ENCODE data around the gene BLID.
A peak's percentile ranks its signal among the peaks of the same experiment; 100 is the strongest.

Gene BLID

DNA sequence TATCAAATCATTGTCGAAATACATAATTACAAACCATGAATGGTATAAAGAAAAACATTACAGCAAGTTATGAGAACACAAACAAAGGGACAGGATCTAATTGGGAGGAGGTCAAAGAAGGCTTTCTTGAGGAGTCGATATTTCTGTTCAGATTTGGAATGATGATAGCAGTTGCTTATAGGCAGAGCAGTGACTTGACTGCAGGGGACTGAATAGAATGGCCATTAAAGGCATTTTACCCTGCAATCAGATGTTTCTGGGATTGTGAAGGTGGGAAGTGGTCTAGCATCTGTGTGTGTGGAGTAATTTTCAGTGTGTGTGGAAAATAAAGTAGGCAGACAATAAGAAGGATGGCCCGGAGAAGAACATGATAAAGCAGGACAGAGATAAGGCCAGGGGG lies 41.0 kb downstream of the BLID start:
- DNase-seq (ENCODE audit: low spot score in 2 of 2) = no peak
- Histone ChIP-seq H3K4me1 (peaks cover 13% of the 10 kb centered on the region), H3K36me3 (replicated peaks) (no peaks in the 10 kb centered on the region), H3K4me3 (no peak overlapping the region), H3K9me3 (no peaks in the 10 kb centered on the region), H3K27me3 (ENCODE audit: low read depth) (peaks cover 9% of the 10 kb centered on the region)
- in situ Hi-C loops (cut with MboI; ENCODE audit: low sequenced_read_pairs) = no loop called here

DNA sequence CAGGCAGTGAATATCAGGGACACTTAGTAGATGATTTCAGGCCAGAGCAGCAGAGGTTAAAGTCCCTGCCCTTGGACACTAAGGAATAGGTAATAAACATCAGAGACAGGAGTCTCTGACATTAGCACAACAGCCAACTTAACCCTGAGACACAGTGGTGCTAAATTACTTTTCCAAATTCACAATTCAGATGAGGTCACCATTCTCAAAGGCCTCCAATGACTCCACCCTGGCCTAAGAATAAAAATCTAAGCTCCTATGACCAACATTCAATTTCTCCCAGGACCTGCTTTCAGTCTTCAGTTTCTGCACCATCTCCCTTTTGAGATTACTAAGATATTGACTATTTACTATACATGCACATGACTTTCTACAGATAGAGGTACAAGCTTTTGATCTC lies 42.0 kb downstream of the BLID start:
- Histone ChIP-seq H3K9me3 (no peaks in the 10 kb centered on the region), H3K36me3 (replicated peaks) (no peaks in the 10 kb centered on the region), H3K27me3 (ENCODE audit: low read depth) (peaks cover 9% of the 10 kb centered on the region), H3K4me3 (no peak overlapping the region), H3K4me1 (peaks cover 18% of the 10 kb centered on the region)
- no peak for DNase-seq (ENCODE audit: low spot score in 2 of 2)
- in situ Hi-C loops (cut with MboI; ENCODE audit: low sequenced_read_pairs) = no loop called here

DNA sequence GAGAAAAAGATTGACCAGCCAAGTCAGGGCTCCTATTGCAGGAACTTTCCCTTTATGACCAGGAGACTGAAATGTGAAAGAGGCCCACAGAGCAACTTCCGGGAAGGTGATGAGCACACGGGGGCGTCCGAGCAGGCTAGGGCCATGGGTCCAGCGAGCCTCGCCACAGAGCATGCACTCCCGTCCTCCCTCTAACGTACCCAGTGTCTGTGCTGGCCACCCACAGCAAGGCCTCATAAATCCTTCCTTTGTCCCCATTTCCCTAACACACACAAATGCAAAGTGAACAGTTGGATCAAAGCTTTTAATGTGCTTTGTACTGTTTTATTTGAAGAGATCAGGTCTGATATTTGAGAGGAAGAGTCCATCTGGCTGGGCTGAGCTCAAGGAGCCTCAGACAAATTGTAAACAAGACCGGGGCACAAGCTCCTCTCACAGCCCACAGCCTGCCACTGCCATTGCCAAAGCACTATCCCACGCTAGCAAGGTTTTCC lies 44.3 kb downstream of the BLID start:
- DNase-seq (ENCODE audit: low spot score in 2 of 2) = peak; percentile 49 to 59
- Histone ChIP-seq H3K4me1 (peaks cover 18% of the 10 kb centered on the region), H3K36me3 (replicated peaks) (no peaks in the 10 kb centered on the region)

DNA sequence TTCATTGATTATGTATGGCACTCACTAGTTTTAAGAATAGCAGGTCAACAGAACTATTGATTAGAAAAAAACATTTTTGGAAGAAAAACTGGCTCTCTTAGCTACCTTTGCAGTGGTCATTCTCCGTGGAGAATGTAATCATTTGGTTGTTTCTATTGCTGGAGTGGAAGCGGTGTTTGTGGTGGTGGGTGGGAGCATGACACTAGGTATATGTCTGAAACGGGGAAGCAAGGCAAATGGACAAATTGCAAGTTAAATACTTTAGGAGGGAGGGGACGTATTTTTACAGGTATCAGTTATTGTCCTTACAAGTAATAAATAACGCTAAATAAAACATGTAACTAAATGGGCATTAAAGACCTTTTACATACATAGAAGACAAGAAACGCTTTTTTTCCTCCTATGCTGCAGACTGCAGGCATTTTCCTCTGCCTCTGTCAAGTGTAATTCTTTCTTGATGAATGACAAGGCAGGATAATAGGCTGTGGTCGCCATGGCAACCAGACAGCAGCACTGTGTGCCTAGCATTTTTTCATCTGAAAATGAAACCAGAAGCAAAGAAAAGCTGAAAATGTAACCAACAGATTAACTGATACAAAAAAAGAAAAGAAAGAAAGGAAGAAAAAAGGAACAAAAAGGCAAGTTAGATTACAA lies 46.2 kb downstream of the BLID start:
- no peak overlapping the region for H3K4me3 ChIP-seq
- H3K4me1 ChIP-seq = peaks cover 18% of the 10 kb centered on the region
- peak; percentile 82 to 91 for DNase-seq (ENCODE audit: low spot score in 2 of 2)
- peaks cover 6% of the 10 kb centered on the region for H3K27me3 ChIP-seq (ENCODE audit: low read depth)
- no peaks in the 10 kb centered on the region for H3K9me3 ChIP-seq
- H3K36me3 ChIP-seq (replicated peaks) = no peaks in the 10 kb centered on the region
- in situ Hi-C loops (cut with MboI; ENCODE audit: low sequenced_read_pairs) = no loop called here

More for the DNA sequence above, 44.3 kb downstream of the BLID start:
- no peaks in the 10 kb centered on the region for H3K9me3 ChIP-seq
- in situ Hi-C loops (cut with MboI; ENCODE audit: low sequenced_read_pairs) = no loop called here
- peaks cover 8% of the 10 kb centered on the region for H3K27me3 ChIP-seq (ENCODE audit: low read depth)
- no peak overlapping the region for H3K4me3 ChIP-seq

DNA sequence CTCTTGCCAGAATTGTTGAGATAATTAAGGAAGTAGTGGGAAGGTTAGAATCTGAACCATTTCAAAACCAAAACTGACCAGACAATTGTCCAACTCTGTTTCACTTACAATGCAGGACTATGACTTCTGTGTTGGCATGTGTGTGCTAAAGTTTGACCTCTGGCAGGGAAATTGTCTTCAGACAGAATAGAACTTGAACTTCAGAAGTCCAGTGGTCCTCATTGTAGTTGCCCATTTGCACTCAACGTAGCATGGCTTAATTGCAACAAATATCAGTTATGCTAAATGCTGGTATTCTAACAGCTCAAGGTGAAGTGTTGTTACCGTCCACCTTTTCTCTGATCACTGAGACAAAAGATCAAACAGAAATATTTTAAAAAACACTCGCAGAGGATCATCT lies 47.2 kb downstream of the BLID start:
- in situ Hi-C loops (cut with MboI; ENCODE audit: low sequenced_read_pairs) = no loop called here

DNA sequence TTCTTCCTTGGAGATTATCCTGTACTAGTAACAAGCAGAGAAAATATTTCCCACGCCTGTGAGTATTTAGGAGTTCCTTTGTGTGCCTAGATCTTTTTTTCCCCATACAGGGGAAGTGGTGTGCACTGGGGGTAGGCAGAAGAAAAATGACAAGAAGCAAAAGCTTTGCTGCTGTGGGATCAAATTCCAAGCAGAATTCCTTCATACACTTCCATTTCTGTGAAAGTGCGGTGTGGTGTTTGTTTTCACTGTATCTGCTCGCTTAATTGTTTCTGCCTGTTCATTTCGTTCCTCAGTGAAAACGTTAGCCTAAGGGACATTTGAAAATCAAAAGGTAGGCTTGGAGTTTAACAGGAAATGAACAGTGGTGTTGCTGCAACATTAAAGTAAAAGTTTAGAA lies 47.9 kb downstream of the BLID start:
- no peak for DNase-seq (ENCODE audit: low spot score in 2 of 2)
- Histone ChIP-seq H3K27me3 (ENCODE audit: low read depth) (peaks cover 7% of the 10 kb centered on the region), H3K4me1 (peaks cover 18% of the 10 kb centered on the region), H3K36me3 (replicated peaks) (no peaks in the 10 kb centered on the region), H3K4me3 (no peak overlapping the region), H3K9me3 (no peaks in the 10 kb centered on the region)
- in situ Hi-C loops (cut with MboI; ENCODE audit: low sequenced_read_pairs) = no loop called here

More for the DNA sequence above, 47.2 kb downstream of the BLID start:
- Histone ChIP-seq H3K4me1 (peaks cover 18% of the 10 kb centered on the region), H3K4me3 (no peak overlapping the region), H3K9me3 (no peaks in the 10 kb centered on the region), H3K36me3 (replicated peaks) (no peaks in the 10 kb centered on the region), H3K27me3 (ENCODE audit: low read depth) (peaks cover 7% of the 10 kb centered on the region)
- no peak for DNase-seq (ENCODE audit: low spot score in 2 of 2)

All from HAP-1 (cell line).